HepG2 (cell line): ENCODE data around the gene MAPK14. TPM values are rescaled to one million over a fixed set of nuclear protein-coding genes. Genes with fewer than 3 reads are reported as not detected.
A peak's percentile ranks its signal among the peaks of the same experiment; 100 is the strongest.

Experiments used
- AHR ChIP-seq: IDR thresholded peaks from 2 replicates; pipeline ENCODE4 v1.6.1; 2018; ENCODE audit warnings: missing genetic modification reagents, missing compliant biosample characterization
- DNMT1 ChIP-seq: sonication (generic); formaldehyde crosslinking; IDR thresholded peaks from 2 replicates; pipeline ENCODE4 v1.5.1; 2020; ENCODE audit warnings: mild to moderate bottlenecking, missing genetic modification reagents
- FOXP1 ChIP-seq, 2 experiments: fragments of 450-650 bp in 1 of 2; IDR thresholded peaks; 2 replicates each; pipeline ENCODE4 v1.6.1; 2017 to 2018; ENCODE audit warnings: antibody characterized with exemption in 1 of 2
- GATAD2A ChIP-seq: IDR thresholded peaks from 2 replicates; pipeline ENCODE4 v1.6.1; 2016
- HDAC6 ChIP-seq: fragments of 200-600 bp; sonication (generic); IDR thresholded peaks from 2 replicates; pipeline ENCODE4 v1.7.0; 2017; ENCODE audit warnings: mild to moderate bottlenecking, antibody characterized with exemption, low read length, low read depth
- MAX ChIP-seq: IDR thresholded peaks from 2 replicates; pipeline ENCODE4 v1.6.1; 2012; ENCODE audit warnings: inconsistent platforms
- MEIS1 ChIP-seq: sonication (generic); formaldehyde crosslinking; IDR thresholded peaks from 2 replicates; pipeline ENCODE4 v1.9.0; 2021; ENCODE audit warnings: mild to moderate bottlenecking, missing genetic modification reagents, moderate library complexity, borderline replicate concordance
- MIER2 ChIP-seq: IDR thresholded peaks from 2 replicates; pipeline ENCODE4 v1.6.1; 2016; ENCODE audit warnings: missing biosample characterization, missing genetic modification reagents
- MLLT10 ChIP-seq: sonication (generic); formaldehyde crosslinking; IDR thresholded peaks from 2 replicates; pipeline ENCODE4 v1.4.0; 2020; ENCODE audit warnings: missing genetic modification reagents
- MZF1 ChIP-seq: sonication (generic); formaldehyde crosslinking; IDR thresholded peaks from 2 replicates; pipeline ENCODE4 v1.8.1; 2023; ENCODE audit warnings: mild to moderate bottlenecking, missing genetic modification reagents, borderline replicate concordance
- NFE2L1 ChIP-seq: sonication (generic); formaldehyde crosslinking; IDR thresholded peaks from 2 replicates; pipeline ENCODE4 v1.4.0; 2020; ENCODE audit warnings: missing genetic modification reagents, mild to moderate bottlenecking, borderline replicate concordance
- PRMT3 ChIP-seq: sonication (generic); formaldehyde crosslinking; IDR thresholded peaks from 2 replicates; pipeline ENCODE4 v1.8.1; 2022; ENCODE audit warnings: low read depth, mild to moderate bottlenecking, moderate library complexity, missing genetic modification reagents, borderline replicate concordance
- RARA ChIP-seq: IDR thresholded peaks from 2 replicates; pipeline ENCODE4 v1.6.1; 2016; ENCODE audit warnings: missing genetic modification reagents, missing compliant biosample characterization
- RERE ChIP-seq: IDR thresholded peaks from 2 replicates; pipeline ENCODE4 v1.6.1; 2016; ENCODE audit warnings: low read depth, missing genetic modification reagents, missing compliant biosample characterization
- SIN3B ChIP-seq: fragments of 150-350 bp; IDR thresholded peaks from 2 replicates; pipeline ENCODE4 v1.6.1; 2014; ENCODE audit warnings: low read length
- SOX6 ChIP-seq, 2 experiments: fragments of 450-650 bp in 1 of 2; sonication (generic) in 1 of 2; formaldehyde crosslinking in 1 of 2; IDR thresholded peaks; 2 replicates each; pipeline versions ENCODE4 v1.4.0 to v1.6.1; 2017 to 2020; ENCODE audit warnings: antibody characterized with exemption in 1 of 2, mild to moderate bottlenecking in 1 of 2, missing genetic modification reagents in 1 of 2
- ZMYM4 ChIP-seq: sonication (generic); formaldehyde crosslinking; IDR thresholded peaks from 2 replicates; pipeline ENCODE4 v1.8.1; 2023; ENCODE audit warnings: mild to moderate bottlenecking, missing genetic modification reagents
- ZNF572 ChIP-seq: sonication (generic); formaldehyde crosslinking; IDR thresholded peaks from 2 replicates; pipeline ENCODE4 v1.5.1; 2020; ENCODE audit warnings: mild to moderate bottlenecking, missing genetic modification reagents
- ZNF605 ChIP-seq: sonication (generic); formaldehyde crosslinking; IDR thresholded peaks from 2 replicates; pipeline ENCODE4 v1.8.0; 2022; ENCODE audit warnings: mild to moderate bottlenecking, missing genetic modification reagents
- ZNF615 ChIP-seq: sonication (generic); formaldehyde crosslinking; IDR thresholded peaks from 2 replicates; pipeline ENCODE4 v1.5.0; 2020; ENCODE audit warnings: mild to moderate bottlenecking, missing genetic modification reagents, borderline replicate concordance
- polyA plus RNA-seq, 8 experiments: library from polyadenylated mRNA; depleted of rRNA in 3 of 8; stranded (reverse) in 7 of 8; unstranded in 1 of 8; fragments of >200 nt; fragmentation: Illumina TruSeq in 4 of 8; extraction: Trizol in 4 of 8; gene quantifications; 2 replicates each; pipeline versions ENCODE4 v1.2.1 to v1.2.3, GENCODE V29; 2011 to 2016; ENCODE audit warnings: low read depth in 4 of 8, missing spikeins in 1 of 8, mixed read lengths in 1 of 8; ENCODE audit not compliant: insufficient read depth in 1 of 8
- total RNA-seq, 5 experiments: library from RNA; depleted of rRNA; stranded (reverse); fragments of >200 nt; fragmentation: Illumina TruSeq; extraction: Trizol; gene quantifications; 2 replicates each; pipeline ENCODE4 v1.2.3, GENCODE V29; 2016; ENCODE audit warnings: low read depth in 1 of 5
- TF ChIP-seq, protein P1 (sequence below): sonication (generic); formaldehyde crosslinking; IDR thresholded peaks from 2 replicates; pipeline ENCODE4 v1.5.0; 2020; ENCODE audit warnings: mild to moderate bottlenecking, missing genetic modification reagents
- TF ChIP-seq, protein P2 (sequence below): sonication (generic); formaldehyde crosslinking; IDR thresholded peaks from 2 replicates; pipeline ENCODE4 v1.8.0; 2022; ENCODE audit warnings: mild to moderate bottlenecking, missing genetic modification reagents

MAPK14 gene
- total and polyA plus RNA-seq, 2 of the 13 experiments (the other 11 are each of a cell fraction or from before 2014, with no cell fraction given) = 66.3 to 67.3 TPM

DNA sequence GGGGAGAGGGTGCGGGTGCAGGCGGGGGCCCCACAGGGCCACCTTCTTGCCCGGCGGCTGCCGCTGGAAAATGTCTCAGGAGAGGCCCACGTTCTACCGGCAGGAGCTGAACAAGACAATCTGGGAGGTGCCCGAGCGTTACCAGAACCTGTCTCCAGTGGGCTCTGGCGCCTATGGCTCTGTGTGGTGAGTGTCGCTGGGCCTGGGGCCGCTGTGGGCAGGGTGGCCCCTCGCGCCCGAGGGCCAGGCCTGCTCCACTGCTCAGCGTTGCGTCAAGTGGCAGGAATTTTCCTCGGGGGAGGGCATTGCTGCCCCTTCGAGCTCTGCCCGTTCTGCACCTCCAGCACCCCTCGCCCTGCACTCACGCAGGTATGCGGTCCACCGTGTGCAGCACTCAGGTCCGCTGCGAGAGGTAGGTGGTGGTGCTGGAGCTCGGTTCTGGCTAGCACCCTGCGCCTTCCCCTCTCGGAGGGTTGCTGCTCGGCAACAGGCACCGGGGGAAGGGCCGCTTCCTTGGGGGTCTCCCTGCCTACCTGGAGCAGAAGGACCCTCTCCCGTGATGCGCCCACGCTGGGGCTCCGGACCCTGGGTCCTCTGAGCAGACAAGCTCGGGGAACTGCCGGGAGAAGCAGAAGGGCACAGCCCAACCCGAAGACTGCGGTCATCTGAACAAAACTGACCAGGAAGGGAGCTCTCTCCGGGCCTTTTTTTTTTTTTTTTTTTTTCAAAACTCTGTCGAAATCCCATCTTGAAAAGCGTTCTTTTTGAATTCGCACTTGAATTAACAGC lies 674 bp downstream of the MAPK14 start (continued):
- TF ChIP-seq MLLT10 (CRISPR knock-in tag) (no peak), PRMT3 (CRISPR knock-in tag) (no peak), ZNF615 (CRISPR knock-in tag) (no peak), RERE (CRISPR knock-in tag) (no peak), GATAD2A (CRISPR knock-in tag) (no peak), SOX6 (IDR thresholded peaks at IDR 0.05) (no peak), SOX6 (CRISPR knock-in tag; IDR thresholded peaks at IDR 0.05) (no peak), ZNF605 (peak; percentile 47; the same call in 1 of the 2 replicates), NFE2L1 (CRISPR knock-in tag) (peak; percentile 86), ZMYM4 (no peak), MIER2 (CRISPR knock-in tag) (peak; percentile 12; the same call in 1 of the 2 replicates), SIN3B (no peak), MAX (0 out of 2 replicates have a peak, but pooled peaks have one; percentile 20), FOXP1 (IDR thresholded peaks at IDR 0.05) (no peak), FOXP1 (CRISPR knock-in tag; IDR thresholded peaks at IDR 0.05) (no peak), MZF1 (CRISPR knock-in tag) (no peak), DNMT1 (CRISPR knock-in tag) (0 out of 2 replicates have a peak, but pooled peaks have one; percentile 47), HDAC6 (0 out of 2 replicates have a peak, but pooled peaks have one; percentile 20), AHR (peak; percentile 85; the same call in 1 of the 2 replicates), RARA (CRISPR knock-in tag) (0 out of 2 replicates have a peak, but pooled peaks have one; percentile 11), ZNF572 (CRISPR knock-in tag) (peak; percentile 44; the same call in 1 of the 2 replicates), MEIS1 (CRISPR knock-in tag) (no peak)
- TF ChIP-seq, protein P1, sequence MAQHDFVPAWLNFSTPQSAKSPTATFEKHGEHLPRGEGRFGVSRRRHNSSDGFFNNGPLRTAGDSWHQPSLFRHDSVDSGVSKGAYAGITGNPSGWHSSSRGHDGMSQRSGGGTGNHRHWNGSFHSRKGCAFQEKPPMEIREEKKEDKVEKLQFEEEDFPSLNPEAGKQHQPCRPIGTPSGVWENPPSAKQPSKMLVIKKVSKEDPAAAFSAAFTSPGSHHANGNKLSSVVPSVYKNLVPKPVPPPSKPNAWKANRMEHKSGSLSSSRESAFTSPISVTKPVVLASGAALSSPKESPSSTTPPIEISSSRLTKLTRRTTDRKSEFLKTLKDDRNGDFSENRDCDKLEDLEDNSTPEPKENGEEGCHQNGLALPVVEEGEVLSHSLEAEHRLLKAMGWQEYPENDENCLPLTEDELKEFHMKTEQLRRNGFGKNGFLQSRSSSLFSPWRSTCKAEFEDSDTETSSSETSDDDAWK (CRISPR knock-in tag) = no peak
- TF ChIP-seq, protein P2, sequence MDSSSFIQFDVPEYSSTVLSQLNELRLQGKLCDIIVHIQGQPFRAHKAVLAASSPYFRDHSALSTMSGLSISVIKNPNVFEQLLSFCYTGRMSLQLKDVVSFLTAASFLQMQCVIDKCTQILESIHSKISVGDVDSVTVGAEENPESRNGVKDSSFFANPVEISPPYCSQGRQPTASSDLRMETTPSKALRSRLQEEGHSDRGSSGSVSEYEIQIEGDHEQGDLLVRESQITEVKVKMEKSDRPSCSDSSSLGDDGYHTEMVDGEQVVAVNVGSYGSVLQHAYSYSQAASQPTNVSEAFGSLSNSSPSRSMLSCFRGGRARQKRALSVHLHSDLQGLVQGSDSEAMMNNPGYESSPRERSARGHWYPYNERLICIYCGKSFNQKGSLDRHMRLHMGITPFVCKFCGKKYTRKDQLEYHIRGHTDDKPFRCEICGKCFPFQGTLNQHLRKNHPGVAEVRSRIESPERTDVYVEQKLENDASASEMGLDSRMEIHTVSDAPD (CRISPR knock-in tag) = no peak
